ENCODE results near the gene OR13C9.

GRCh38 chr9:104572612-104573011, 45.4 kb downstream of the OR13C9 start:
- TF ChIP-seq, protein P1, sequence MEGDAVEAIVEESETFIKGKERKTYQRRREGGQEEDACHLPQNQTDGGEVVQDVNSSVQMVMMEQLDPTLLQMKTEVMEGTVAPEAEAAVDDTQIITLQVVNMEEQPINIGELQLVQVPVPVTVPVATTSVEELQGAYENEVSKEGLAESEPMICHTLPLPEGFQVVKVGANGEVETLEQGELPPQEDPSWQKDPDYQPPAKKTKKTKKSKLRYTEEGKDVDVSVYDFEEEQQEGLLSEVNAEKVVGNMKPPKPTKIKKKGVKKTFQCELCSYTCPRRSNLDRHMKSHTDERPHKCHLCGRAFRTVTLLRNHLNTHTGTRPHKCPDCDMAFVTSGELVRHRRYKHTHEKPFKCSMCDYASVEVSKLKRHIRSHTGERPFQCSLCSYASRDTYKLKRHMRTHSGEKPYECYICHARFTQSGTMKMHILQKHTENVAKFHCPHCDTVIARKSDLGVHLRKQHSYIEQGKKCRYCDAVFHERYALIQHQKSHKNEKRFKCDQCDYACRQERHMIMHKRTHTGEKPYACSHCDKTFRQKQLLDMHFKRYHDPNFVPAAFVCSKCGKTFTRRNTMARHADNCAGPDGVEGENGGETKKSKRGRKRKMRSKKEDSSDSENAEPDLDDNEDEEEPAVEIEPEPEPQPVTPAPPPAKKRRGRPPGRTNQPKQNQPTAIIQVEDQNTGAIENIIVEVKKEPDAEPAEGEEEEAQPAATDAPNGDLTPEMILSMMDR (IDR thresholded peaks at IDR 0.05): no peak
- no peak for TF ChIP-seq POLR2A (IDR thresholded peaks at IDR 0.05)
